ENCODE results near the gene DIS3.

DIS3 gene

GRCh38 chr13:72754111-72754510 is 27.6 kb downstream of the DIS3 start:
- no peak overlapping the region for H3K4me3 ChIP-seq (ENCODE audit: low read depth, low read length)

GRCh38 chr13:72751220-72751619 is 30.5 kb downstream of the DIS3 start:
- H3K4me3 ChIP-seq (ENCODE audit: low read depth, low read length) = no peak overlapping the region

- H3K4me3 ChIP-seq (ENCODE audit: low read depth, low read length) = no peak overlapping the region
Observed at GRCh38 chr13:72745260-72745659, 36.4 kb downstream of the DIS3 start.

GRCh38 chr13:72740015-72740414 is 41.7 kb downstream of the DIS3 start:
- H3K4me3 ChIP-seq (ENCODE audit: low read depth, low read length) = no peak overlapping the region

GRCh38 chr13:72737033-72737432 is 44.7 kb downstream of the DIS3 start:
- H3K4me3 ChIP-seq (ENCODE audit: low read depth, low read length) = no peak overlapping the region

GRCh38 chr13:72728290-72728605 is 53.5 kb downstream of the DIS3 start:
- peak overlapping the region; percentile 92 for H3K4me3 ChIP-seq (ENCODE audit: low read depth, low read length)

GRCh38 chr13:72727417-72728289 is 54.0 kb downstream of the DIS3 start, which contains the start of the genes BORA and MZT1:
Gene BORA (plus strand): TSS chr13:72727923. CDS start chr13:72728941, 1,018 bp downstream.
Gene MZT1 (minus strand): TSS chr13:72727629. CDS start chr13:72727602, 27 bp downstream.
- H3K4me3 ChIP-seq (ENCODE audit: low read depth, low read length) = peak within 1 kb of the TSS; percentile 92

- peak overlapping the region; percentile 92 for H3K4me3 ChIP-seq (ENCODE audit: low read depth, low read length)
Observed at GRCh38 chr13:72726726-72727416, 54.8 kb downstream of the DIS3 start.

- H3K4me3 ChIP-seq (ENCODE audit: low read depth, low read length) = peak overlapping the region; percentile 10
Observed at GRCh38 chr13:72726185-72726584, 55.5 kb downstream of the DIS3 start.

- H3K4me3 ChIP-seq (ENCODE audit: low read depth, low read length) = no peak overlapping the region
Observed at GRCh38 chr13:72716776-72717175, 64.9 kb downstream of the DIS3 start.
